ENCODE data around the gene UBAC2.
"Not testable (repeated sequence)": the region's sequence is repeated elsewhere in the genome, so short reads cannot be mapped to it uniquely, and the experiment has no call there.

The UBAC2 gene

DNA sequence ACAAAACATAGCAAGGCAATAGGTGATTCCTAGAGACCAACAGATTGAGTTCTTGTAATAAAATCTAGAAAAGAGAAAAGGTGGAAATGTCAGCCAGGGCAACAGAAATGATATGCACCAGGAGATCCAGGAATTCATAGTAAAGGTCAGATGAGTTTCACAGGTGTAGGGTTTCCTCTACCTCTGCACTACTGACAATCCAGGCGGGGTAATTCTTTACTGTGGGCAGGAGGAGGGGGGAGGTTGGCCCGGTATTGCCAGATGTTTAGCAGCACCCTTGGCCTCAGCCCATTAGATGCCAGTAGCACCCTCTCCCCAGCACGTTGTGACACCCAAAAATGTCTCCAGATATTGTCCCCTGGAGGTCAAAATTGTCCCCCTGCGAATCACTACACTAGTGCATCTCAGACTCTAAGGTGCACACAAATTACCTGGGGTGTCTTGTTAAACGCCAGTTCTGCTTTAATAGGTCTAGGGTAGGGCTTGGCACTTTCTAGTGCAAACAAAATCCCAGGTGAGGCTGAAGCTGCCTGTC, 3.5 kb upstream of the UBAC2 start:
- no peak overlapping the region for H3K4me3 ChIP-seq (ENCODE audit: low read length)
- no peak for TF ChIP-seq ZNF274 (IDR thresholded peaks at IDR 0.05; ENCODE audit: low read depth, low read length)

- no peak for TF ChIP-seq ZNF274 (IDR thresholded peaks at IDR 0.05; ENCODE audit: low read depth, low read length)
- H3K4me3 ChIP-seq (ENCODE audit: low read length): peak overlapping the region; percentile 89
Measured at GRCh38 chr13:99199541-99200431, 868 bp upstream of the UBAC2 start.

GRCh38 chr13:99203601-99204579, 3.2 kb downstream of the UBAC2 start:
- peak overlapping the region; percentile 47; the same call in 1 of the 2 replicates for H3K4me3 ChIP-seq (ENCODE audit: low read length)
- TF ChIP-seq ZNF274 (IDR thresholded peaks at IDR 0.05; ENCODE audit: low read depth, low read length): no peak

DNA sequence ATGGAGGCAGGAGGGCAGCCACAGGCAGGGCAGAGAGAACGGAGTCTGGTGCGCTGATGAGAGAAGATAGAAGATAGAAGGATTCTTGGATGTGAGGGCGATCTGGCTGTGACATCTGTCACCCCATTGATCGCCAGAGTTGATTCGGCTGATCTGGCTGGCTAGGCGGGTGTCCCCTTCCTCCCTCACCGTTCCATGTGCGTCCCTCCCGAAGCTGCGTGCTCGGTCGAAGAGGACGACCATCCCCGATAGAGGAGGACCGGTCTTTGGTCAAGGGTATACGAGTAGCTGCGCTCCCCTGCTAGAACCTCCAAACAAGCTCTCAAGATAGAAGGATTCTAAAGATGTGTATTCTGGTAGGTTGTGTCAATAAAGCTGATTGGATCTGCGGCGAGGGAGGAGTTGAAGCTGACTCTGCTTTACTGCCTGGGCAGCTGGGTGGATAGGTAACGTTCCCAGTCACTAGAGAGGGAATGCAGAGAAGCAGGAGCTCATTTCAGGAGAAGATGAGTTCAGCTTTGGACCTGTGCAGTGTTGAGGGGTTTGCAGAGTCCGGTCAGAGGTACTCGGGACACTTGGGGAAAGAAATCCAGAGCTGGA, 5.1 kb downstream of the UBAC2 start:
- H3K4me3 ChIP-seq (ENCODE audit: low read length): no peak overlapping the region
- no peak for TF ChIP-seq ZNF274 (IDR thresholded peaks at IDR 0.05; ENCODE audit: low read depth, low read length)

DNA sequence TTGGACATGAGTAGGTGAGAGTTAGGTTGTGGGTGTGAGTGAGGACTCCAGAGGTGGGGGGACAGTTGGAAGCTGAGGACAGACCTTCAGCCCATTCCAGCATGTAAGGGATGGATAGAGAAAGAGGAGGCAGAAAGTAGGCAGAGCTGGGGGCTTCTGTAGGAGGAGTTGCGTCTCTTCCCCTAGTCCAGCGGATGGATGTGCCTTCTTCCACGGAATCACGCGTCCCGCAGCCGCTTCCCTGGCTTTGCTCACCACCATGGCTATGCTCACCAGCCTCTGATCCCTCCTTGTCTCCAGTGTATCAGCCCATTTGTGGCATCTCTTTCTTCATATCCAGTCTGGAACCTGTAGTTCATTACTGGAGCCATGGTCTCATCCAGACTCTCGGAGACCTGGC, 5.6 kb downstream of the UBAC2 start:
- TF ChIP-seq ZNF274 (IDR thresholded peaks at IDR 0.05; ENCODE audit: low read depth, low read length): no peak
- H3K4me3 ChIP-seq (ENCODE audit: low read length): no peak overlapping the region

DNA sequence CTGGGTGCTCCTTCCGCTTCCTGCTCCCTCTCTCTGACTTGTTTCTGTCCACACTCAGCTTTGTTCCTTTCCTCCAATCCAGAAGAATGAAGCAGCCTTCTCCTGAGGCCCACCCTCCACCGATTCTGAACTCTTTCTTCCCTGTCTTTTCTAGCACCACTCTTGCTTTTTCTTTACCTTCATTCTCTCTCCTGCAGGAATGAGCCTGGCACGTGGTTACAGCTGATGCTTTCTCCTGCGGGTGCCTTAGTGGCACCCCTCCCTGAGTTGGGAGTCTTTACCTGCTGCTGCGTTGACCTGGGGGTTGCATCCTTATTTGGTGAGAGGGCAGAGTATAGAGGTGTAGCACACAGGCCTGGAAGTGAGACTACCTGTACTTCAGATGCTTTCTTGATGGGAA, 6.2 kb downstream of the UBAC2 start:
- H3K4me3 ChIP-seq (ENCODE audit: low read length): no peak overlapping the region
- TF ChIP-seq ZNF274 (IDR thresholded peaks at IDR 0.05; ENCODE audit: low read depth, low read length): no peak

DNA sequence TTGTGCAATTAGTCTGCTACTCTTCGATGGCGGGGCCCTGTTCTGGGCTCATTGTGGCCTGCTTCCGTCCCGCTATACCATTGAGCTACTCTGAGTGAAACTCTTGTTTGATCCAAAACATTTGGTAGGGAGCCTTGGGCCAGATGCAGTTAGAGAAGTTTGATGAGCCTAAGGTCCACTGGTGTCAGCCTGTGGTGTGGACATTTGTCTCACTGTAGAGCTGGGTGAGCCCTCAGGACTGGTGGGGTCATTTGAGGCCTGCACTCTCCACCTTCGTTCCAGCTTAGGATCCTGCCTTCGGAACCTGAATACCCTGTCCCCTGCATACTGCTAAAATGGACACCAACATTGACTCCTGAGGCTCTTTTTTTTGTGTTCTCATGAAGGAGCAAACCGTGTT, 6.9 kb downstream of the UBAC2 start:
- H3K4me3 ChIP-seq (ENCODE audit: low read length): no peak overlapping the region

DNA sequence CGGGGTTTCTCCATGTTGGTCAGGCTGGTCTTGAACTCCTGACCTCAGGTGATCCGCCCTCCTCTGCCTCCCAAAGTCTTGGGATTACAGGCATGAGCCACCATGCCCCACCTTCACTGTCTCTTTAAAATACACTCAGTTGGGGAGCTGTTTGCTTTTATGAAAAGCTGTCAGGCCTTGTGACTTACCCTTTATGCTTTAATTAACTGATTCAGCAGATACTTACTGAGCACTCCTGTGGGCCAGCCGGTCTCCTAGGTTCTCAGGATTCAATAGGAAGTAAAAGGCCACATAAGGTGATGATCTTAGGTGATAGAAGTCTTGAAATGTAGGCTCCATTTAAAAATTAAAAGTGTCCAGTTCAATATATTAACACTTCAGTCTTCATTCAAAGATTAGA, 7.5 kb downstream of the UBAC2 start:
- no peak for TF ChIP-seq ZNF274 (IDR thresholded peaks at IDR 0.05; ENCODE audit: low read depth, low read length)
- H3K4me3 ChIP-seq (ENCODE audit: low read length): no peak overlapping the region

More for the DNA sequence above, 6.9 kb downstream of the UBAC2 start:
- TF ChIP-seq ZNF274 (IDR thresholded peaks at IDR 0.05; ENCODE audit: low read depth, low read length): no peak

GRCh38 chr13:99208845-99209527, 8.3 kb downstream of the UBAC2 start:
- TF ChIP-seq ZNF274 (IDR thresholded peaks at IDR 0.05; ENCODE audit: low read depth, low read length): no peak
- no peak overlapping the region for H3K4me3 ChIP-seq (ENCODE audit: low read length)

- not testable (repeated sequence) for H3K4me3 ChIP-seq (ENCODE audit: low read length)
Measured at GRCh38 chr13:99210627-99211026, 10.0 kb downstream of the UBAC2 start.

GRCh38 chr13:99211421-99212035, 10.9 kb downstream of the UBAC2 start:
- TF ChIP-seq ZNF274 (IDR thresholded peaks at IDR 0.05; ENCODE audit: low read depth, low read length): no peak
- H3K4me3 ChIP-seq (ENCODE audit: low read length): no peak overlapping the region

GRCh38 chr13:99214232-99214631, 13.6 kb downstream of the UBAC2 start:
- no peak for TF ChIP-seq ZNF274 (IDR thresholded peaks at IDR 0.05; ENCODE audit: low read depth, low read length)
- no peak overlapping the region; the same call in 1 of the 2 replicates for H3K4me3 ChIP-seq (ENCODE audit: low read length)

DNA sequence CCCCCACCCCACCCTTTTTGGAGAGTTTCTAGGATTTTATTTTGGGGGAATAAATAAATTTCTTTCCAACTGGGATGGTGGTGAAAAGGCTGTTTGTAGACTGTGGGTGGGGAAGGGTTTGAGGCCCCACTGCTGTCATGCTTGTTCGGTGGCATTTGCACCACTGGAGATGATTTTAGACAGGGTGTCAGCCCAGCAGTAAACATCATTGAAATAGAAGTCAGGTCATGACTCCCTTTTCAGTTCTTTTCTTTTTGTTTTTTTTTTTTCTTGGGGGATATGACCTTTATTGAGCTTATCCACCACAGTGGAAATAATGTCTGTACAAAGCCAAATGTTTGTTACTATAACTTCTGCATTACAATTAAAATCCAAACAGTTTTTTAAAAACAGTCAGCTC, 14.1 kb downstream of the UBAC2 start:
- TF ChIP-seq ZNF274 (IDR thresholded peaks at IDR 0.05; ENCODE audit: low read depth, low read length): no peak
- H3K4me3 ChIP-seq (ENCODE audit: low read length): peak overlapping the region; percentile 30; the same call in 1 of the 2 replicates
